ENCODE results near the gene PRKG1.

The PRKG1 gene

DNA sequence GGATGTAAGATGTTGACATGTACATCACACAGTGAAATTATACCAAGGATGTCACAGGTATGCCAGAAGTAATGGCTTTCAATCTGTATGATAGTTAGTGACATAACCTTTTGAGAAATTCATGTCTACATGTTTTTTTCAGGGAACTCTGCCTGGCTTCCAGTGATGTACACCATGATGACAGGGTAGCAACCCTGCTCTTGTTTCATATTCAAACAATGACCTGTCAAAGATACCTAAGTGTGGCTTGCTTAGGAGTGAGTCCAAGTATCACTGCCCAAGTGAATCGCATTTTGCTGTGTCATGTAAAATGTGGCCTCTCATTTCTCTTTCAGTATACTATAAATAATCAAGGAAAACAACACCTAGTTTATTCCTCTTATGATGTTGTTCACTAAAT lies 1033.9 kb downstream of the PRKG1 start:
- TF ChIP-seq, protein P1, sequence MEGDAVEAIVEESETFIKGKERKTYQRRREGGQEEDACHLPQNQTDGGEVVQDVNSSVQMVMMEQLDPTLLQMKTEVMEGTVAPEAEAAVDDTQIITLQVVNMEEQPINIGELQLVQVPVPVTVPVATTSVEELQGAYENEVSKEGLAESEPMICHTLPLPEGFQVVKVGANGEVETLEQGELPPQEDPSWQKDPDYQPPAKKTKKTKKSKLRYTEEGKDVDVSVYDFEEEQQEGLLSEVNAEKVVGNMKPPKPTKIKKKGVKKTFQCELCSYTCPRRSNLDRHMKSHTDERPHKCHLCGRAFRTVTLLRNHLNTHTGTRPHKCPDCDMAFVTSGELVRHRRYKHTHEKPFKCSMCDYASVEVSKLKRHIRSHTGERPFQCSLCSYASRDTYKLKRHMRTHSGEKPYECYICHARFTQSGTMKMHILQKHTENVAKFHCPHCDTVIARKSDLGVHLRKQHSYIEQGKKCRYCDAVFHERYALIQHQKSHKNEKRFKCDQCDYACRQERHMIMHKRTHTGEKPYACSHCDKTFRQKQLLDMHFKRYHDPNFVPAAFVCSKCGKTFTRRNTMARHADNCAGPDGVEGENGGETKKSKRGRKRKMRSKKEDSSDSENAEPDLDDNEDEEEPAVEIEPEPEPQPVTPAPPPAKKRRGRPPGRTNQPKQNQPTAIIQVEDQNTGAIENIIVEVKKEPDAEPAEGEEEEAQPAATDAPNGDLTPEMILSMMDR (IDR thresholded peaks at IDR 0.05; ENCODE audit: insufficient read depth, low read length), result no peak
- no peak overlapping the region for H3K4me3 ChIP-seq (replicated peaks; ENCODE audit: insufficient read depth, low read length)
- H3K27me3 ChIP-seq (ENCODE audit: insufficient read depth, poor library complexity, severe bottlenecking), result no peaks in the 10 kb centered on the region
- H3K27ac ChIP-seq (replicated peaks), result no peak overlapping the region
- no peak for DNase-seq (ENCODE audit: low read depth in 1 of 2, low spot score in 1 of 2)

DNA sequence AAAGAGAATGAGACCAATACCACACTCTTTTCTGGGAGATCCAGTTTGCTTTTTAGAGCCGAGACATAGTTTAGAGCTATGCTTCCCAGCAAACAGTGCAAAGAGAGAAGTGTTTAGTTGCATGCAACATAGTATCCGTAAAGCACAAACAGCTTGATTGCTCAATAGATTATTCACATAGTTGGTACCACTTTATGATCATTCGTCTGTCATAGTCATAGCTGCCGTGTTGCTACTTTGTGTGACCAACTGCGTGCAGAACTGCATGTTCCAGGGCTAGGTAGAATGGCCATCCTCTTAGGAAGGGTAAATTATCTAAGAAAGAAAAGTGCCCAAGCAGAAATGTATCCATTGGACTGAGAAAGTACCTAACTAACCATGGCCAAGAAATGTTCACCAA lies 1036.3 kb downstream of the PRKG1 start:
- TF ChIP-seq, protein P1 (IDR thresholded peaks at IDR 0.05; ENCODE audit: insufficient read depth, low read length), result no peak
- no peak for TF ChIP-seq POLR2AphosphoS5 (IDR thresholded peaks at IDR 0.05; ENCODE audit: low read depth)
- no peak for TF ChIP-seq SPI1 (IDR thresholded peaks at IDR 0.05; ENCODE audit: borderline replicate concordance, low read depth)
- TF ChIP-seq GABPA (IDR thresholded peaks at IDR 0.05; ENCODE audit: low read depth), result no peak
- TF ChIP-seq, protein P2, sequence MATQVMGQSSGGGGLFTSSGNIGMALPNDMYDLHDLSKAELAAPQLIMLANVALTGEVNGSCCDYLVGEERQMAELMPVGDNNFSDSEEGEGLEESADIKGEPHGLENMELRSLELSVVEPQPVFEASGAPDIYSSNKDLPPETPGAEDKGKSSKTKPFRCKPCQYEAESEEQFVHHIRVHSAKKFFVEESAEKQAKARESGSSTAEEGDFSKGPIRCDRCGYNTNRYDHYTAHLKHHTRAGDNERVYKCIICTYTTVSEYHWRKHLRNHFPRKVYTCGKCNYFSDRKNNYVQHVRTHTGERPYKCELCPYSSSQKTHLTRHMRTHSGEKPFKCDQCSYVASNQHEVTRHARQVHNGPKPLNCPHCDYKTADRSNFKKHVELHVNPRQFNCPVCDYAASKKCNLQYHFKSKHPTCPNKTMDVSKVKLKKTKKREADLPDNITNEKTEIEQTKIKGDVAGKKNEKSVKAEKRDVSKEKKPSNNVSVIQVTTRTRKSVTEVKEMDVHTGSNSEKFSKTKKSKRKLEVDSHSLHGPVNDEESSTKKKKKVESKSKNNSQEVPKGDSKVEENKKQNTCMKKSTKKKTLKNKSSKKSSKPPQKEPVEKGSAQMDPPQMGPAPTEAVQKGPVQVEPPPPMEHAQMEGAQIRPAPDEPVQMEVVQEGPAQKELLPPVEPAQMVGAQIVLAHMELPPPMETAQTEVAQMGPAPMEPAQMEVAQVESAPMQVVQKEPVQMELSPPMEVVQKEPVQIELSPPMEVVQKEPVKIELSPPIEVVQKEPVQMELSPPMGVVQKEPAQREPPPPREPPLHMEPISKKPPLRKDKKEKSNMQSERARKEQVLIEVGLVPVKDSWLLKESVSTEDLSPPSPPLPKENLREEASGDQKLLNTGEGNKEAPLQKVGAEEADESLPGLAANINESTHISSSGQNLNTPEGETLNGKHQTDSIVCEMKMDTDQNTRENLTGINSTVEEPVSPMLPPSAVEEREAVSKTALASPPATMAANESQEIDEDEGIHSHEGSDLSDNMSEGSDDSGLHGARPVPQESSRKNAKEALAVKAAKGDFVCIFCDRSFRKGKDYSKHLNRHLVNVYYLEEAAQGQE (IDR thresholded peaks at IDR 0.05; ENCODE audit: insufficient replicate concordance, low read depth), result no peak
- no peak for DNase-seq (ENCODE audit: low read depth in 1 of 2, low spot score in 1 of 2)
- H3K27me3 ChIP-seq (ENCODE audit: insufficient read depth, poor library complexity, severe bottlenecking), result no peaks in the 10 kb centered on the region
- no peak overlapping the region for H3K27ac ChIP-seq (replicated peaks)
- no peak overlapping the region for H3K4me3 ChIP-seq (replicated peaks; ENCODE audit: insufficient read depth, low read length)

DNA sequence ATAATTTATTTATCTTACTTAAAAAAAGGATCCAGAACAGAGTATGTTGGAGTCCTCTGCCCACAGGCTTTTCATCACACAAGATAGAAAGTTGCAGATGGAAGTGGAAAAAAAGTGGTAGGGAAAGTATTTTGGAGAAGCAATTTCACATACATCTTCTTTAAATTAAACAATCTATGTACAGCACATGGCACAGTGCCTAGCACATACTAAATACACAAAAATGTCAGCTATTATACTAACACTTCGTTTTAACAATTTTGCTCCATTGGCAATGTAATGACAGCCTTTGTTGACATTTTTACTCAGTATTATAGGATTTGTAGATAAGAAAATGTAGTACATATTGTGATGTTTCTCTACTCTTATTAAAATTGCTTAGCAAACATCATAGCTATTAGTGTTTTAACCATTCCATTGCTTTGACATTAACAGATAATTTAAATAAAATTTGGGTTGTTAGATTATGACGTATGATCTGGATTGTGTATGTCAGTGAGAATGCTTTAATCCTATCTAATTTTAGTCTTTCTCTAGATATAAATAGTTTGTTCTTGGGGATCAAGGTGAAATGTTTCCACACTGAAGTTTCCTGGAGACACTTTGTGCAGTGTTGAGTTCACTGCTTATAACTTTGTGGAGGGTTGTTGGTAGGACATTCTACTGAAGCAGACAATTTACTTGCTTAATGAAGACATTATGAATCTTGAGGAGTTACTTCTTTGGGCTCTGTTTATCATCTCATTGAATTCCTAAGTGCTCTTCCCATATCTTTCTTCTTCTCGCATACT lies 1037.0 kb downstream of the PRKG1 start:
- Histone ChIP-seq H3K4me3 (replicated peaks; ENCODE audit: insufficient read depth, low read length) (no peak overlapping the region), H3K27me3 (ENCODE audit: insufficient read depth, poor library complexity, severe bottlenecking) (no peaks in the 10 kb centered on the region), H3K27ac (replicated peaks) (no peak overlapping the region)
- no peak for DNase-seq (ENCODE audit: low read depth in 1 of 2, low spot score in 1 of 2)
- TF ChIP-seq GABPA (IDR thresholded peaks at IDR 0.05; ENCODE audit: low read depth) (no peak), SPI1 (IDR thresholded peaks at IDR 0.05; ENCODE audit: borderline replicate concordance, low read depth) (no peak), POLR2AphosphoS5 (IDR thresholded peaks at IDR 0.05; ENCODE audit: low read depth) (no peak)
- TF ChIP-seq, protein P2 (IDR thresholded peaks at IDR 0.05; ENCODE audit: insufficient replicate concordance, low read depth), result no peak
- TF ChIP-seq, protein P1 (IDR thresholded peaks at IDR 0.05; ENCODE audit: insufficient read depth, low read length), result no peak

DNA sequence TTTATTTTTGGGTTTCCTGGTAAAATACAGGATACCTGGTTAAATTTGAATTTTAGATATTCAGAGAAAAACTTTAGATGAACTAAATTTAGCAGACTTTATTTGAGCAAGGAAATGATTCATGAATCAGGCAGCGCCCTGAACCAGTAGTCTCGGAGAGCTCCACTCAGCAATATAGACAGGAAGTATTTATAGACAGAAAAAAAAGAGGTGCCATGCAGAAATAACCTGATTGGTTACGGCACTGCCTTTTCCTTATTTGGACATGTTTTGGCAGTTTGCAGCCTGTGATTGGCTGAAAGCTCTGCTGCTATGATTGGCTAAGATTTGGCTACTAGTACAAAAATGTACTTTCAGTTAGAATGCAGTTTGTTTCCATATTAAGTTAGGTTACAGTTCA lies 1041.5 kb downstream of the PRKG1 start:
- TF ChIP-seq POLR2AphosphoS5 (IDR thresholded peaks at IDR 0.05; ENCODE audit: low read depth) (no peak), GABPA (IDR thresholded peaks at IDR 0.05; ENCODE audit: low read depth) (no peak), SPI1 (IDR thresholded peaks at IDR 0.05; ENCODE audit: borderline replicate concordance, low read depth) (no peak)
- H3K27ac ChIP-seq (replicated peaks), result no peak overlapping the region
- DNase-seq (ENCODE audit: low read depth in 1 of 2, low spot score in 1 of 2), result no peak
- H3K4me3 ChIP-seq (replicated peaks; ENCODE audit: insufficient read depth, low read length), result no peak overlapping the region
- H3K27me3 ChIP-seq (ENCODE audit: insufficient read depth, poor library complexity, severe bottlenecking), result no peaks in the 10 kb centered on the region

Measured in HL-60 (cell line).